Measurements from ENCODE around the gene MAJIN. TPM values are rescaled to one million over a fixed set of nuclear protein-coding genes. Genes with fewer than 3 reads are reported as not detected.

MAJIN gene
- total RNA-seq, 1 donor from 2014 or later: not detected

- H3K4me3 ChIP-seq: no peak overlapping the region
- no peaks in the 10 kb centered on the region for H3K9me3 ChIP-seq
- no peak for DNase-seq (ENCODE audit: extremely low spot score in 2 of 2)
- TF ChIP-seq POLR2AphosphoS5 (IDR thresholded peaks at IDR 0.05; ENCODE audit: insufficient read depth in 1 of 2, low read depth in 1 of 2) (no peak), POLR2A (IDR thresholded peaks at IDR 0.05) (no peak)
- TF ChIP-seq, protein P1, sequence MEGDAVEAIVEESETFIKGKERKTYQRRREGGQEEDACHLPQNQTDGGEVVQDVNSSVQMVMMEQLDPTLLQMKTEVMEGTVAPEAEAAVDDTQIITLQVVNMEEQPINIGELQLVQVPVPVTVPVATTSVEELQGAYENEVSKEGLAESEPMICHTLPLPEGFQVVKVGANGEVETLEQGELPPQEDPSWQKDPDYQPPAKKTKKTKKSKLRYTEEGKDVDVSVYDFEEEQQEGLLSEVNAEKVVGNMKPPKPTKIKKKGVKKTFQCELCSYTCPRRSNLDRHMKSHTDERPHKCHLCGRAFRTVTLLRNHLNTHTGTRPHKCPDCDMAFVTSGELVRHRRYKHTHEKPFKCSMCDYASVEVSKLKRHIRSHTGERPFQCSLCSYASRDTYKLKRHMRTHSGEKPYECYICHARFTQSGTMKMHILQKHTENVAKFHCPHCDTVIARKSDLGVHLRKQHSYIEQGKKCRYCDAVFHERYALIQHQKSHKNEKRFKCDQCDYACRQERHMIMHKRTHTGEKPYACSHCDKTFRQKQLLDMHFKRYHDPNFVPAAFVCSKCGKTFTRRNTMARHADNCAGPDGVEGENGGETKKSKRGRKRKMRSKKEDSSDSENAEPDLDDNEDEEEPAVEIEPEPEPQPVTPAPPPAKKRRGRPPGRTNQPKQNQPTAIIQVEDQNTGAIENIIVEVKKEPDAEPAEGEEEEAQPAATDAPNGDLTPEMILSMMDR (IDR thresholded peaks at IDR 0.05): no peak
- H3K36me3 ChIP-seq: no peaks in the 10 kb centered on the region
- no peaks in the 10 kb centered on the region for H3K27me3 ChIP-seq
- intact Hi-C loops (cut with DNase I): no loop called here
- H3K4me1 ChIP-seq: no peaks in the 10 kb centered on the region
- no peak overlapping the region for H3K27ac ChIP-seq
Measured at GRCh38 chr11:64963072-64963631, 8.8 kb downstream of the MAJIN start.

- Histone ChIP-seq H3K27ac (no peak overlapping the region), H3K4me3 (no peak overlapping the region), H3K36me3 (no peaks in the 10 kb centered on the region), H3K27me3 (no peaks in the 10 kb centered on the region), H3K9me3 (no peaks in the 10 kb centered on the region), H3K4me1 (no peaks in the 10 kb centered on the region)
- no peak for DNase-seq (ENCODE audit: extremely low spot score in 2 of 2)
- TF ChIP-seq POLR2A (IDR thresholded peaks at IDR 0.05): no peak
- TF ChIP-seq POLR2AphosphoS5 (IDR thresholded peaks at IDR 0.05; ENCODE audit: insufficient read depth in 1 of 2, low read depth in 1 of 2): no peak
- TF ChIP-seq, protein P1 (IDR thresholded peaks at IDR 0.05): no peak
- intact Hi-C loops (cut with DNase I): no loop called here
Measured at GRCh38 chr11:64960719-64961118, 11.2 kb downstream of the MAJIN start.

- H3K9me3 ChIP-seq: no peaks in the 10 kb centered on the region
- H3K27ac ChIP-seq: no peak overlapping the region
- no peak for DNase-seq (ENCODE audit: extremely low spot score in 2 of 2)
- H3K27me3 ChIP-seq: no peaks in the 10 kb centered on the region
- intact Hi-C loops (cut with DNase I): no loop called here
- H3K4me1 ChIP-seq: no peaks in the 10 kb centered on the region
- H3K4me3 ChIP-seq: no peak overlapping the region
- TF ChIP-seq POLR2AphosphoS5 (IDR thresholded peaks at IDR 0.05; ENCODE audit: insufficient read depth in 1 of 2, low read depth in 1 of 2) (no peak), POLR2A (IDR thresholded peaks at IDR 0.05) (no peak)
- TF ChIP-seq, protein P1 (IDR thresholded peaks at IDR 0.05): no peak
- H3K36me3 ChIP-seq: no peaks in the 10 kb centered on the region
Measured at GRCh38 chr11:64959498-64959897, 12.4 kb downstream of the MAJIN start.

- H3K27me3 ChIP-seq: no peaks in the 10 kb centered on the region
- no peak overlapping the region for H3K27ac ChIP-seq
- H3K4me1 ChIP-seq: no peaks in the 10 kb centered on the region
- TF ChIP-seq POLR2A (IDR thresholded peaks at IDR 0.05): no peak
- no peak for TF ChIP-seq POLR2AphosphoS5 (IDR thresholded peaks at IDR 0.05; ENCODE audit: insufficient read depth in 1 of 2, low read depth in 1 of 2)
- TF ChIP-seq, protein P1 (IDR thresholded peaks at IDR 0.05): no peak
- H3K9me3 ChIP-seq: no peaks in the 10 kb centered on the region
- DNase-seq (ENCODE audit: extremely low spot score in 2 of 2): no peak
- intact Hi-C loops (cut with DNase I): no loop called here
- no peaks in the 10 kb centered on the region for H3K36me3 ChIP-seq
- H3K4me3 ChIP-seq: no peak overlapping the region
Measured at GRCh38 chr11:64954201-64954600, 17.7 kb downstream of the MAJIN start.

DNA sequence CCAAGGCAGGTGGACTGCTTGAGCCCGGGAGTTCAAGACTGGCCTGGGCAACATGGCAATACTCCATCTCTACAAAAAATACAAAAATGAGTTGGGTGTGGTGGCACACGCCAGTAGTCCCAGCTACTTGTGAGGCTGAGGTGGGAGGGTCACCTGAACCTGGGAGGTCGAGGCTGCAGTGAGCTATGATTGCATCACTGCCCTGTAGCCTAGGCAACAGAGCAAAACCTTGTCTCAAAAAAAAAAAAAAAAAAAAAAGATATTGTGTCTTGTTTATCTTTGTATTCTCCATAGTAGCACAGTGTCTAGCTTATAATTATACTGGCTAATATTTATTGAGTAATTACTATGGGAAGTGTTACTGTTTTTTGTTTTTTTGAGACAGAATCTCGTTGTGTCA lies 20.4 kb downstream of the MAJIN start:
- H3K4me3 ChIP-seq: no peak overlapping the region
- TF ChIP-seq POLR2A (IDR thresholded peaks at IDR 0.05) (no peak), POLR2AphosphoS5 (IDR thresholded peaks at IDR 0.05; ENCODE audit: insufficient read depth in 1 of 2, low read depth in 1 of 2) (no peak)
- TF ChIP-seq, protein P1 (IDR thresholded peaks at IDR 0.05): no peak
- no peaks in the 10 kb centered on the region for H3K9me3 ChIP-seq
- H3K36me3 ChIP-seq: no peaks in the 10 kb centered on the region
- no peak for DNase-seq (ENCODE audit: extremely low spot score in 2 of 2)
- no peaks in the 10 kb centered on the region for H3K27me3 ChIP-seq
- no peaks in the 10 kb centered on the region for H3K4me1 ChIP-seq
- intact Hi-C loops (cut with DNase I): no loop called here
- no peak overlapping the region for H3K27ac ChIP-seq
